GM12878 (cell line): ENCODE results near the gene TGFBR1. TPM values are rescaled to one million over a fixed set of nuclear protein-coding genes. Genes with fewer than 3 reads are reported as not detected.
A peak's percentile ranks its signal among the peaks of the same experiment; 100 is the strongest.

Source experiments
- ATAC-seq: fragments of 200-7000 bp; cut with Tn5 transposase; 3 replicates; pipeline ENCODE4 v1.9.1; 2020; ENCODE audit warnings: mild to moderate bottlenecking, moderate library complexity
- BruUV-seq: library from RNA; stranded (reverse); fragments of 400-500 nt; replicated peaks from 2 replicates; lab custom pipeline; 2021; lab: Mats Ljungman, UMichigan
- CTCF ChIA-PET: fragments of 300-600 bp; sonication (Branson Sonifier 250); formaldehyde crosslinking; extraction: SDS; loops from one replicate; lab custom pipeline; 2021; ENCODE audit warnings: inconsistent platforms; lab: Yijun Ruan, JAX
- POLR2A ChIA-PET: fragments of 350-600 bp; formaldehyde crosslinking; extraction: SDS; loops from one replicate; lab custom pipeline; 2021; ENCODE audit warnings: inconsistent platforms; lab: Charles Lee
- RAD21 ChIA-PET: fragments of 300-600 bp; sonication (Branson Sonifier 250); formaldehyde crosslinking; loops from one replicate; lab custom pipeline; 2023; ENCODE audit warnings: antibody characterized with exemption; ENCODE audit not compliant: unreplicated experiment; lab: Charles Lee
- SMC1A ChIA-PET: fragments of 300-600 bp; sonication (Branson Sonifier 250); formaldehyde crosslinking; loops from one replicate; lab custom pipeline; 2023; ENCODE audit not compliant: unreplicated experiment, uncharacterized antibody; lab: Charles Lee
- DNase-seq: peaks from one replicate; pipeline ENCODE4 v3.0.0-alpha.2; 2011; ENCODE audit warnings: low read depth, low spot score
- FAIRE-seq: peaks from 3 replicates; lab custom pipeline; 2011; peaks lifted over from hg19 to GRCh38; lab: Jason Lieb, UNC
- H2AFZ ChIP-seq: 2 replicates; pipeline ENCODE4 v1.6.0; 2011; ENCODE audit warnings: low read depth, low read length, control low read depth; ENCODE audit not compliant: control insufficient read depth
- H3K27ac ChIP-seq: 2 replicates; pipeline ENCODE4 v1.5.1; 2011; ENCODE audit warnings: control low read depth; ENCODE audit not compliant: control insufficient read depth, insufficient read depth
- H3K27me3 ChIP-seq, 2 experiments: replicated peaks in 1 of 2; 2 replicates each; pipeline versions ENCODE4 v1.6.0 to v1.6.1; 2011; ENCODE audit warnings: low read length in 1 of 2; ENCODE audit not compliant: control insufficient read depth in 2 of 2, insufficient read depth in 2 of 2
- H3K36me3 ChIP-seq, 2 experiments: 2 replicates each; pipeline ENCODE4 v1.5.1; 2011; ENCODE audit warnings: low read length in 1 of 2; ENCODE audit not compliant: control insufficient read depth in 2 of 2, insufficient read depth in 2 of 2
- H3K4me1 ChIP-seq: 2 replicates; pipeline ENCODE4 v1.6.1; 2011; ENCODE audit warnings: mild to moderate bottlenecking, low read length, moderate library complexity, mixed read lengths; ENCODE audit not compliant: control insufficient read depth, insufficient read depth
- H3K4me2 ChIP-seq: 2 replicates; pipeline ENCODE4 v1.6.0; 2011; ENCODE audit warnings: control low read depth; ENCODE audit not compliant: control insufficient read depth, insufficient read depth
- H3K4me3 ChIP-seq: fragments of 200-600 bp; sonication (generic); 2 replicates; pipeline ENCODE4 v1.5.1; 2016
- H3K79me2 ChIP-seq: 2 replicates; pipeline ENCODE4 v1.6.0; 2011; ENCODE audit warnings: low read length; ENCODE audit not compliant: control insufficient read depth, insufficient read depth
- H3K9ac ChIP-seq: 2 replicates; pipeline ENCODE4 v1.8.0; 2011; ENCODE audit warnings: low read length, control low read depth, mixed read lengths; ENCODE audit not compliant: control insufficient read depth, insufficient read depth
- H3K9me3 ChIP-seq: replicated peaks from 3 replicates; pipeline ENCODE4 v1.5.1; 2011; ENCODE audit warnings: mild to moderate bottlenecking, low read length; ENCODE audit not compliant: control insufficient read depth, insufficient read depth
- H4K20me1 ChIP-seq: 2 replicates; pipeline ENCODE4 v1.6.0; 2011; ENCODE audit not compliant: control insufficient read depth, insufficient read depth
- CTCF ChIP-seq, 3 experiments: IDR thresholded peaks in 2 of 3; conservative IDR thresholded peaks in 1 of 3; 2 replicates each; pipeline ENCODE4 v1.5.1; 2011; ENCODE audit warnings: low read depth in 3 of 3, low read length in 3 of 3, mild to moderate bottlenecking in 3 of 3, control low read depth in 2 of 3, moderate library complexity in 2 of 3, inconsistent platforms in 1 of 3, mixed read lengths in 1 of 3; ENCODE audit not compliant: control insufficient read depth in 2 of 3, insufficient read depth in 1 of 3; ENCODE audit errors: extremely low read depth in 1 of 3
- MEF2A ChIP-seq: IDR thresholded peaks from 2 replicates; pipeline ENCODE4 v1.6.1; 2011; ENCODE audit warnings: low read depth, mild to moderate bottlenecking, low read length, moderate library complexity; ENCODE audit not compliant: insufficient read depth
- RAD21 ChIP-seq: IDR thresholded peaks from 2 replicates; pipeline ENCODE4 v1.6.1; 2011; ENCODE audit warnings: mild to moderate bottlenecking, low read depth, low read length, moderate library complexity; ENCODE audit not compliant: insufficient read depth
- RFX5 ChIP-seq: IDR thresholded peaks from 2 replicates; pipeline ENCODE4 v1.6.1; 2011; ENCODE audit warnings: low read depth, low read length, improper control_type of control experiment
- RUNX3 ChIP-seq: IDR thresholded peaks from 2 replicates; pipeline ENCODE4 v1.6.1; 2012; ENCODE audit warnings: low read length, inconsistent platforms
- SKIL ChIP-seq: fragments of 450-650 bp; IDR thresholded peaks from 2 replicates; pipeline ENCODE4 v1.6.1; 2017; ENCODE audit warnings: mild to moderate bottlenecking, low read depth, inconsistent platforms; ENCODE audit not compliant: poor library complexity, severe bottlenecking
- SMARCA5 ChIP-seq: fragments of 450-650 bp; IDR thresholded peaks from 2 replicates; pipeline ENCODE4 v1.6.1; 2017; ENCODE audit warnings: mild to moderate bottlenecking
- SMC3 ChIP-seq: IDR thresholded peaks from 2 replicates; pipeline ENCODE4 v1.6.1; 2011; ENCODE audit warnings: low read length, improper control_type of control experiment, borderline replicate concordance
- ZNF384 ChIP-seq: IDR thresholded peaks from 2 replicates; pipeline ENCODE4 v1.6.1; 2012; ENCODE audit warnings: low read depth, mild to moderate bottlenecking, low read length, improper control_type of control experiment, borderline replicate concordance
- WGBS: methylation state at CpG from one replicate; pipeline ENCODE4 v1.1.6; 2016; ENCODE audit warnings: low lambda C conversion rate; ENCODE audit not compliant: insufficient replicate concordance, insufficient coverage; ENCODE audit errors: missing lambda C conversion rate; 5-methylcytosine and 5-hydroxymethylcytosine counted together
- in situ Hi-C: fragments of 300-500 bp; cut with MboI; formaldehyde crosslinking; loops from 9 replicates; pipeline ENCODE4 v1.14.3; 2018; ENCODE audit warnings: mixed read lengths
- intact Hi-C: fragments of 100-400 bp; cut with micrococcal nuclease; formaldehyde crosslinking; loops from one replicate; pipeline ENCODE4 v1.14.2; 2022; ENCODE audit not compliant: unreplicated experiment
- polyA plus RNA-seq, 11 experiments: library from polyadenylated mRNA; depleted of rRNA in 4 of 11; unstranded in 6 of 11; stranded (reverse) in 5 of 11; fragments of >200 nt; fragmentation: Nextera tagmentation in 4 of 11; fragmentation: Illumina TruSeq in 1 of 11; extraction: Ambion mirVana in 4 of 11; extraction: Trizol in 1 of 11; gene quantifications; 1 replicate in 1 of 11; 2 replicates in 10 of 11; pipeline versions ENCODE4 v1.2.1 to v1.2.3, GENCODE V29; 2011 to 2016; ENCODE audit warnings: inconsistent platforms in 2 of 11, missing spikeins in 2 of 11, low read depth in 1 of 11
- total RNA-seq, 4 experiments: library from RNA; depleted of rRNA in 3 of 4; stranded (reverse); fragments of >200 nt in 3 of 4; fragmentation: Illumina TruSeq in 1 of 4; extraction: Trizol in 1 of 4; gene quantifications; 2 replicates each; pipeline versions ENCODE4 v1.2.1 to v1.2.3, GENCODE V29; 2013 to 2021

Gene TGFBR1
- total and polyA plus RNA-seq, 10 of the 15 experiments (the other 5 are each of a cell fraction or from before 2014, with no cell fraction given) = 2.9 to 27.2 (median 16.6) TPM

GRCh38 chr9:99162759-99163364 is 57.9 kb downstream of the TGFBR1 start:
- Histone ChIP-seq H3K27me3 (no peaks in the 10 kb centered on the region), H3K36me3 (no peaks in the 10 kb centered on the region), H3K4me1 (peaks cover 12% of the 10 kb centered on the region), H3K4me2 (peak overlapping the region; percentile 34; the same call in 1 of the 2 replicates), H3K4me3 (no peak overlapping the region), H4K20me1 (no peaks in the 10 kb centered on the region), H3K9ac (no peak overlapping the region), H3K79me2 (no peaks in the 10 kb centered on the region), H3K27ac (no peak overlapping the region), H2AFZ (no peak overlapping the region; the same call in 1 of the 2 replicates), H3K9me3 (no peaks in the 10 kb centered on the region)
- no peak for DNase-seq
- intact Hi-C loops = loop anchor here (1.0 to 5.0 kb wide), 4 partner anchors 21 to 1432 kb away; no protein-coding TSS in a partner anchor
- BruUV-seq = no TSS peak
- ATAC-seq = peak; percentile 72
- SMC1A ChIA-PET = interaction anchor here (0.6 to 9.2 kb wide), 23 partner anchors 10 to 1161 kb away, joined by 3 to 150 read pairs (median 4); partner anchors contain the start of genes ALG2 and SEC61B
- RAD21 ChIA-PET = interaction anchor here (0.6 to 7.1 kb wide), 28 partner anchors 11 to 1187 kb away, joined by 3 to 147 read pairs (median 4); partner anchors contain the start of genes ALG2, NR4A3 and SEC61B
- TF ChIP-seq CTCF (IDR thresholded peaks at IDR 0.05 in 2 of 3, conservative IDR thresholded peaks at IDR 0.05 in 1 of 3; ENCODE audit: control insufficient read depth in 2 of 3, extremely low read depth in 1 of 3, insufficient read depth in 1 of 3, low read depth in 3 of 3, low read length in 3 of 3) (peak; percentile 49 to 81 (median 65); a peak in 5 of 6 replicates), RUNX3 (peak; percentile 59), MEF2A (0 out of 2 replicates have a peak, but pooled peaks have one; percentile 19), RFX5 (no peak), RAD21 (peak; percentile 94), SMC3 (peak; percentile 77; the same call in 1 of the 2 replicates), ZNF384 (peak; percentile 68), SKIL (peak; percentile 68), SMARCA5 (no peak)
- CTCF ChIA-PET = interaction anchor here (0.6 to 7.1 kb wide), 49 partner anchors 12 to 1434 kb away, joined by 3 to 131 read pairs (median 4); partner anchors contain the start of genes ALG2 and SEC61B
- peak; percentile 75 for FAIRE-seq
- WGBS = 33% methylated on average over 3 of the region's 3 CpGs
- POLR2A ChIA-PET = interaction anchor here (1.6 to 1.7 kb wide), 2 partner anchors 71 to 102 kb away, joined by 3 to 6 read pairs; no protein-coding TSS in a partner anchor
- in situ Hi-C loops = loop anchor here (5.0 to 10.0 kb wide), 4 partner anchors 1052 to 1434 kb away; no protein-coding TSS in a partner anchor
